Measurements from ENCODE around the gene PHF1. TPM values are rescaled to one million over a fixed set of nuclear protein-coding genes. Genes with fewer than 3 reads are reported as not detected.
"Not testable (repeated sequence)": the region's sequence is repeated elsewhere in the genome, so short reads cannot be mapped to it uniquely, and the experiment has no call there.

The PHF1 gene
- total RNA-seq = 7.6 and 13.2 TPM in 2 replicates

- peak; percentile 49 for DNase-seq (ENCODE audit: low read depth)
- no peak for TF ChIP-seq CTCF (IDR thresholded peaks at IDR 0.05; ENCODE audit: insufficient read depth, low read length, severe bottlenecking)
- Histone ChIP-seq H3K4me3 (ENCODE audit: low read depth, low read length) (peak within 1 kb of the TSS; percentile 57), H3K36me3 (ENCODE audit: control insufficient read depth, insufficient read depth, low read length) (peaks cover 5% of the 10 kb centered on the region), H3K27me3 (ENCODE audit: control insufficient read depth, insufficient read depth, low read length) (no peaks in the 10 kb centered on the region)
- no peak for FAIRE-seq
Observed at GRCh38 chr6:33410711-33411631, at the start of gene PHF1. PHF1 (plus strand) TSS chr6:33411014; CDS start chr6:33412264, 1,250 bp downstream.

GRCh38 chr6:33363486-33363885, 47.3 kb upstream of the PHF1 start:
- H3K4me3 ChIP-seq (ENCODE audit: low read depth, low read length); FAIRE-seq; H3K36me3 ChIP-seq (ENCODE audit: control insufficient read depth, insufficient read depth, low read length); DNase-seq (ENCODE audit: low read depth); H3K27me3 ChIP-seq (ENCODE audit: control insufficient read depth, insufficient read depth, low read length): not testable (repeated sequence)

GRCh38 chr6:33364475-33365205, 46.2 kb upstream of the PHF1 start:
- DNase-seq (ENCODE audit: low read depth) = peak; percentile 33
- FAIRE-seq; H3K4me3 ChIP-seq (ENCODE audit: low read depth, low read length): not testable (repeated sequence)

GRCh38 chr6:33365206-33365971, 45.4 kb upstream of the PHF1 start:
- H3K36me3 ChIP-seq (ENCODE audit: control insufficient read depth, insufficient read depth, low read length); H3K27me3 ChIP-seq (ENCODE audit: control insufficient read depth, insufficient read depth, low read length); H3K4me3 ChIP-seq (ENCODE audit: low read depth, low read length); DNase-seq (ENCODE audit: low read depth): not testable (repeated sequence)
- FAIRE-seq = peak; percentile 47

More at GRCh38 chr6:33364475-33365205, 46.2 kb upstream of the PHF1 start:
- not testable (repeated sequence) for H3K36me3 ChIP-seq (ENCODE audit: control insufficient read depth, insufficient read depth, low read length); H3K27me3 ChIP-seq (ENCODE audit: control insufficient read depth, insufficient read depth, low read length)

GRCh38 chr6:33367009-33367714, 43.7 kb upstream of the PHF1 start:
- no peak for FAIRE-seq
- no peaks in the 10 kb centered on the region for H3K27me3 ChIP-seq (ENCODE audit: control insufficient read depth, insufficient read depth, low read length)

GRCh38 chr6:33367715-33368025, 43.1 kb upstream of the PHF1 start:
- not testable (repeated sequence) for H3K36me3 ChIP-seq (ENCODE audit: control insufficient read depth, insufficient read depth, low read length); DNase-seq (ENCODE audit: low read depth); FAIRE-seq; H3K27me3 ChIP-seq (ENCODE audit: control insufficient read depth, insufficient read depth, low read length); H3K4me3 ChIP-seq (ENCODE audit: low read depth, low read length)

More at GRCh38 chr6:33367009-33367714, 43.7 kb upstream of the PHF1 start:
- DNase-seq (ENCODE audit: low read depth) = no peak
- H3K4me3 ChIP-seq (ENCODE audit: low read depth, low read length) = no peak overlapping the region
- no peaks in the 10 kb centered on the region for H3K36me3 ChIP-seq (ENCODE audit: control insufficient read depth, insufficient read depth, low read length)
- no peak for TF ChIP-seq CTCF (IDR thresholded peaks at IDR 0.05; ENCODE audit: insufficient read depth, low read length, severe bottlenecking)

- not testable (repeated sequence) for FAIRE-seq
Observed at GRCh38 chr6:33371901-33372300, 38.9 kb upstream of the PHF1 start.

More at GRCh38 chr6:33371901-33372300, 38.9 kb upstream of the PHF1 start:
- H3K27me3 ChIP-seq (ENCODE audit: control insufficient read depth, insufficient read depth, low read length); H3K4me3 ChIP-seq (ENCODE audit: low read depth, low read length); DNase-seq (ENCODE audit: low read depth); H3K36me3 ChIP-seq (ENCODE audit: control insufficient read depth, insufficient read depth, low read length): not testable (repeated sequence)
